ENCODE data around the gene SELPLG.
"Not testable (repeated sequence)": the region's sequence is repeated elsewhere in the genome, so short reads cannot be mapped to it uniquely, and the experiment has no call there.

DNA sequence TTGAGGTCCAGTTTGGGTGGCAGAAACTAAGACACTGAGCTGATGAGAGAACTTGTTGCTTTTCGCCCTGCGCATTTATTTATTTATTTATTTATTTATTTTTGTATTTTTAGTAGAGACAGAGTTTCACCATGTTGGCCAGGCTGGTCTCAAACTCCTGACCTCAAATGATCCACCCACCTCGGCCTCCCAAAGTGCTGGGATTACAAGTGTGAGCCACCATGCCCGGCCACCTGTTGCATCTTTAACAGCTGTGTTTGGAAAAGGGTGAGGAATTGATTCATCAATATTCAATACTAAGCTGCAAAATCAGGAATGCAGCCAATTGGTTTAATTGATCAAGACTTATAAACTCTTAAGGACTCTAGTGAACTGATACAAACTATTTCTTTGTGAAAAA lies 24.4 kb upstream of the SELPLG start:
- TF ChIP-seq POLR2AphosphoS5, TAF1, SPI1 (IDR thresholded peaks at IDR 0.05; ENCODE audit: low read depth, low read length): not testable (repeated sequence)

Measured in GM12891 (cell line).